Transverse colon (tissue), 4 donors: ENCODE data around the gene HACL1. TPM values are rescaled to one million over a fixed set of nuclear protein-coding genes. Genes with fewer than 3 reads are reported as not detected.
"Not testable (repeated sequence)": the region's sequence is repeated elsewhere in the genome, so short reads cannot be mapped to it uniquely, and the experiment has no call there.

Experiments used
- DNase-seq: peaks from one replicate; pipeline ENCODE4 v3.0.0-alpha.2; 2019
- H3K27ac ChIP-seq, 4 donors: fragments of 200-600 bp; sonication (generic); 2 replicates each; pipeline ENCODE4 v1.5.1; 2016 to 2018; ENCODE audit warnings: inconsistent platforms in 4 of 4
- H3K27me3 ChIP-seq: fragments of 200-600 bp; sonication (generic); 2 replicates; pipeline ENCODE4 v1.5.1; 2017; ENCODE audit warnings: inconsistent platforms
- H3K36me3 ChIP-seq, 4 donors: fragments of 200-600 bp; sonication (generic); 2 replicates each; pipeline ENCODE4 v1.5.1; 2017 to 2019; ENCODE audit warnings: inconsistent platforms in 4 of 4
- H3K4me1 ChIP-seq, 4 donors: fragments of 200-600 bp; sonication (generic); 2 replicates each; pipeline ENCODE4 v1.5.1; 2017 to 2020; ENCODE audit warnings: inconsistent platforms in 4 of 4
- H3K4me3 ChIP-seq, 4 donors: fragments of 200-600 bp; sonication (generic); 1 replicate in 1 of 4; 2 replicates in 3 of 4; pipeline versions ENCODE4 v1.5.1 to v1.6.1; 2017 to 2019; ENCODE audit warnings: inconsistent platforms in 4 of 4
- H3K9me3 ChIP-seq, 2 donors: fragments of 200-600 bp; sonication (generic); 2 replicates each; pipeline ENCODE4 v1.5.1; 2017 to 2019; ENCODE audit warnings: inconsistent platforms in 2 of 2
- CTCF ChIP-seq, 5 experiments: fragments of 200-600 bp in 3 of 5; fragments of 450-650 bp in 2 of 5; sonication (generic) in 3 of 5; IDR thresholded peaks; 1 replicate in 2 of 5; 2 replicates in 3 of 5; pipeline ENCODE4 v1.5.1; 2016 to 2017; ENCODE audit warnings: antibody characterized with exemption in 5 of 5, inconsistent platforms in 3 of 5, mild to moderate bottlenecking in 2 of 5, moderate library complexity in 1 of 5
- EP300 ChIP-seq: sonication (generic); formaldehyde crosslinking; IDR thresholded peaks from one replicate; pipeline ENCODE4 v1.6.1; 2017; ENCODE audit warnings: antibody characterized with exemption, low read depth
- POLR2A ChIP-seq: fragments of 450-650 bp; IDR thresholded peaks from one replicate; pipeline ENCODE4 v1.6.1; 2016; ENCODE audit warnings: antibody characterized with exemption, mild to moderate bottlenecking, moderate library complexity
- POLR2AphosphoS5 ChIP-seq, 3 donors: sonication (generic); formaldehyde crosslinking; IDR thresholded peaks; one replicate each; pipeline ENCODE4 v1.6.1; 2016; ENCODE audit warnings: antibody characterized with exemption in 3 of 3
- WGBS, 2 donors: methylation state at CpG; one replicate each; pipeline ENCODE4 v1.1.5; 2018; ENCODE audit warnings: low coverage in 1 of 2; 5-methylcytosine and 5-hydroxymethylcytosine counted together
- in situ Hi-C, 4 donors: fragments of 200-750 bp; cut with MboI; loops; one replicate each; pipeline versions ENCODE4 v1.15.0 to v1.15.1; 2017; ENCODE audit warnings: low sequenced_read_pairs in 3 of 4, low pct_ligation_motif_present in 1 of 4, low pct_unique_long_range_greater_than_20kb in 1 of 4
- intact Hi-C: fragments of 100-400 bp; cut with DNase I; formaldehyde crosslinking; loops from one replicate; pipeline ENCODE4 v1.15.1; 2023; ENCODE audit warnings: low total_unique reads
- total RNA-seq, 4 donors: library from RNA; depleted of rRNA; stranded (reverse); fragments of >200 nt; gene quantifications; one replicate each; pipeline ENCODE4 v1.1.0, GENCODE V29; 2016

The HACL1 gene
- total RNA-seq, 4 donors from 2014 or later, result 7.5 to 21.3 (median 17.1) TPM

GRCh38 chr3:15629860-15630597 is 28.7 kb upstream of the HACL1 start:
- Histone ChIP-seq H3K9me3 (no peaks in the 10 kb centered on the region), H3K27ac (peak overlapping the region; percentile 24 to 61 (median 30)), H3K27me3 (no peaks in the 10 kb centered on the region), H3K4me1 (peaks cover 0 to 24% (median 4%) of the 10 kb centered on the region in 4 donors), H3K4me3 (peak overlapping the region in 1 of 4 donors; percentile 26), H3K36me3 (no peaks in the 10 kb centered on the region)
- TF ChIP-seq POLR2AphosphoS5 (IDR thresholded peaks at IDR 0.05), result peak in 1 of 3 donors; percentile 10
- no peak for TF ChIP-seq EP300
- TF ChIP-seq POLR2A, result no peak
- TF ChIP-seq CTCF (IDR thresholded peaks at IDR 0.05), result peak; percentile 59 to 83 (median 67)
- DNase-seq, result peak; percentile 65
- 36 to 38% methylated on average over 10 of the region's 10 CpGs for WGBS, 2 donors
- in situ Hi-C loops, result loop anchor here (5.0 to 25.0 kb wide), 4 partner anchors 175 to 632 kb away; partner anchors contain the start of genes DPH3 (in 1 of the 4) and OXNAD1 (in 1 of the 4)
- intact Hi-C loops, result loop anchor here (5.0 kb wide), 1 partner anchor 182 kb away; no protein-coding TSS in a partner anchor

GRCh38 chr3:15628967-15629366 is 27.6 kb upstream of the HACL1 start:
- H3K27me3 ChIP-seq, result no peaks in the 10 kb centered on the region
- peaks cover 0 to 16% (median 3%) of the 10 kb centered on the region in 4 donors for H3K4me1 ChIP-seq
- TF ChIP-seq POLR2A (no peak), EP300 (no peak)
- intact Hi-C loops (loop anchor here (5.0 kb wide), 1 partner anchor 183 kb away; no protein-coding TSS in a partner anchor), in situ Hi-C loops (loop anchor here in 2 of 4 donors (5.0 to 25.0 kb wide), 3 partner anchors 183 to 633 kb away; partner anchors contain the start of genes DPH3 (in 1 of the 2) and OXNAD1 (in 1 of the 2))
- H3K9me3 ChIP-seq, result no peaks in the 10 kb centered on the region
- H3K36me3 ChIP-seq, result no peaks in the 10 kb centered on the region
- no peak overlapping the region for H3K27ac ChIP-seq
- DNase-seq, result no peak
- no peak overlapping the region for H3K4me3 ChIP-seq

GRCh38 chr3:15623535-15624440 is 22.4 kb upstream of the HACL1 start:
- TF ChIP-seq POLR2A (no peak), EP300 (no peak), CTCF (IDR thresholded peaks at IDR 0.05) (no peak), POLR2AphosphoS5 (IDR thresholded peaks at IDR 0.05) (no peak)
- 51 to 71% methylated on average over 2 to 4 of the region's 4 CpGs for WGBS, 2 donors
- no peak for DNase-seq
- no peak overlapping the region for H3K27ac ChIP-seq
- H3K36me3 ChIP-seq, result peaks cover 0 to 5% (median 0%) of the 10 kb centered on the region in 4 donors
- no peaks in the 10 kb centered on the region for H3K4me1 ChIP-seq
- intact Hi-C loops, result no loop called here
- no peaks in the 10 kb centered on the region for H3K27me3 ChIP-seq
- no peak overlapping the region for H3K4me3 ChIP-seq
- in situ Hi-C loops, result no loop called here
- H3K9me3 ChIP-seq, result peaks cover 14 to 16% of the 10 kb centered on the region in 2 donors

- intact Hi-C loops, H3K27me3 ChIP-seq, in situ Hi-C loops, H3K4me3 ChIP-seq, H3K36me3 ChIP-seq, DNase-seq, H3K27ac ChIP-seq, H3K4me1 ChIP-seq: not testable (repeated sequence)
- H3K9me3 ChIP-seq, result peaks cover 14 to 16% of the 10 kb centered on the region in 2 donors
- 93% methylated on average over 7 to 8 of the region's 8 CpGs for WGBS, 2 donors
Observed at GRCh38 chr3:15619659-15620464, 18.5 kb upstream of the HACL1 start.
